ENCODE data around the gene KCTD19. TPM values are rescaled to one million over a fixed set of nuclear protein-coding genes. Genes with fewer than 3 reads are reported as not detected.

The KCTD19 gene
- total RNA-seq, 4 donors from 2014 or later: 0.09 TPM; not detected in 3

- no peak for DNase-seq
- TF ChIP-seq POLR2A (IDR thresholded peaks at IDR 0.05) (no peak), CTCF (IDR thresholded peaks at IDR 0.05) (peak in 5 of 6 experiments; percentile 12 to 53 (median 35))
- intact Hi-C loops (cut with DNase I): no loop called here
- Histone ChIP-seq H3K27me3 (no peaks in the 10 kb centered on the region), H3K4me3 (no peak overlapping the region), H3K36me3 (no peaks in the 10 kb centered on the region), H3K9me3 (no peaks in the 10 kb centered on the region), H3K4me1 (no peaks in the 10 kb centered on the region), H3K27ac (no peak overlapping the region)
Observed at GRCh38 chr16:67349172-67349571, 22.6 kb upstream of the KCTD19 start.

- 70 to 75% methylated on average over 3 of the region's 3 CpGs for WGBS, 2 donors
- H3K36me3 ChIP-seq: no peaks in the 10 kb centered on the region
- no peak for TF ChIP-seq CTCF (IDR thresholded peaks at IDR 0.05)
- no peak for TF ChIP-seq POLR2A (IDR thresholded peaks at IDR 0.05)
Observed at GRCh38 chr16:67346341-67346740, 19.8 kb upstream of the KCTD19 start.

GRCh38 chr16:67345401-67345800 is 18.9 kb upstream of the KCTD19 start:
- no peaks in the 10 kb centered on the region for H3K27me3 ChIP-seq
- H3K4me1 ChIP-seq: no peaks in the 10 kb centered on the region
- H3K27ac ChIP-seq: no peak overlapping the region
- H3K4me3 ChIP-seq: no peak overlapping the region
- no peak for TF ChIP-seq CTCF (IDR thresholded peaks at IDR 0.05)
- no peak for TF ChIP-seq POLR2A (IDR thresholded peaks at IDR 0.05)
- no peak for DNase-seq
- H3K9me3 ChIP-seq: no peaks in the 10 kb centered on the region
- 44 to 57% methylated on average over 1 of the region's 1 CpG for WGBS, 2 donors
- no peaks in the 10 kb centered on the region for H3K36me3 ChIP-seq
- intact Hi-C loops (cut with DNase I): no loop called here

More at GRCh38 chr16:67346341-67346740, 19.8 kb upstream of the KCTD19 start:
- Histone ChIP-seq H3K27ac (no peak overlapping the region), H3K4me1 (no peaks in the 10 kb centered on the region), H3K9me3 (no peaks in the 10 kb centered on the region), H3K27me3 (no peaks in the 10 kb centered on the region), H3K4me3 (no peak overlapping the region)
- no peak for DNase-seq
- intact Hi-C loops (cut with DNase I): no loop called here

GRCh38 chr16:67342616-67343015 is 16.1 kb upstream of the KCTD19 start:
- H3K9me3 ChIP-seq: no peaks in the 10 kb centered on the region
- no peaks in the 10 kb centered on the region for H3K36me3 ChIP-seq
- intact Hi-C loops (cut with DNase I): no loop called here
- H3K4me1 ChIP-seq: no peaks in the 10 kb centered on the region
- H3K4me3 ChIP-seq: no peak overlapping the region
- 74 to 83% methylated on average over 4 of the region's 4 CpGs for WGBS, 2 donors
- no peak for DNase-seq
- H3K27me3 ChIP-seq: no peaks in the 10 kb centered on the region
- H3K27ac ChIP-seq: no peak overlapping the region
- TF ChIP-seq CTCF (IDR thresholded peaks at IDR 0.05): no peak
- TF ChIP-seq POLR2A (IDR thresholded peaks at IDR 0.05): no peak

- Histone ChIP-seq H3K27ac (no peak overlapping the region), H3K36me3 (no peaks in the 10 kb centered on the region), H3K4me1 (no peaks in the 10 kb centered on the region), H3K4me3 (no peak overlapping the region), H3K27me3 (no peaks in the 10 kb centered on the region), H3K9me3 (no peaks in the 10 kb centered on the region)
- DNase-seq: no peak
- whole genome bisulfite sequencing, 2 donors: 75 to 85% methylated on average over 3 of the region's 3 CpGs
- intact Hi-C loops (cut with DNase I): no loop called here
- TF ChIP-seq CTCF (IDR thresholded peaks at IDR 0.05) (no peak), POLR2A (IDR thresholded peaks at IDR 0.05) (no peak)
Observed at GRCh38 chr16:67341250-67341649, 14.7 kb upstream of the KCTD19 start.

All from esophagus squamous epithelium (tissue), 5 donors.